Hypothalamus (tissue), 51 donors: ENCODE data around the gene ZNF766.
"Not testable (repeated sequence)": the region's sequence is repeated elsewhere in the genome, so short reads cannot be mapped to it uniquely, and the experiment has no call there.

Experiments used
- DNase-seq, 51 donors: peaks; one replicate each; lab custom pipeline; 2025; lab: John Stamatoyannopoulos, UW

Gene ZNF766

DNA sequence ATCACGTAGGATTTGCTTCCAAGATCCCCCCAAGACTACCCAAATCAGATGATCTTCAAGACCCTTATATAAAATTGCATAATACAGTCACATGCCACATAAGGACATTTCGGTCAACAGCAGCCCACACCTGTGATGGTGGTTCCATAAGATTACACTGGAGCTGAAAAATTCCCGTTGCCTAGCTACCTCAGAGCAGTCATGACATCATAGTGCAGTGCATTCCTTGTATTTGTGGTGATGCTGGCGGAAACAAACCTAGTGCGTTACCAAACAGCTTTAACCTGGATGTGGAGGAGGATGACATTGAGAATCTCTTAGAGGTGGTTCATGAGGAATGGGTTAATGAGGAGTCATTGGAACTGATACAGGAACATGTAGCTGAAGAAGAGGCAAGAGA lies 4.8 kb downstream of the ZNF766 start:
- no peak for DNase-seq

DNA sequence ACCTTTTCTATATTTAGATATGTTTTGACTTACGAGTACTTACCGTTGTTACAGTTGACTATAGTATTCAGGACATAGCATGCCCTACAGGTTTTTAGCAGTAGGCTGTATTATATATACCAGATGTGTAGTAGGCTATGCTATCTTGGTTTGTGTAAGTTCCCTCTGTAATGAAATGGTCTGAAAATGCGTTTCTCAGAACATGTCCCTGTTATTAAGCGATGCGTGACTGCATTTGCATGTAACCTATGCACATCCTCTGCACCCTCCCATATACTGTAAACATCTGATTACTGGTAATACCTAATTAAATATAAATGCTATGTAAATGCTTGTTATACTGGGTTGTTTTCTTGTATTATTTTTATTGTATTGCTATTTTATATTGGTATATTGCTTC lies 6.6 kb downstream of the ZNF766 start:
- no peak for DNase-seq

DNA sequence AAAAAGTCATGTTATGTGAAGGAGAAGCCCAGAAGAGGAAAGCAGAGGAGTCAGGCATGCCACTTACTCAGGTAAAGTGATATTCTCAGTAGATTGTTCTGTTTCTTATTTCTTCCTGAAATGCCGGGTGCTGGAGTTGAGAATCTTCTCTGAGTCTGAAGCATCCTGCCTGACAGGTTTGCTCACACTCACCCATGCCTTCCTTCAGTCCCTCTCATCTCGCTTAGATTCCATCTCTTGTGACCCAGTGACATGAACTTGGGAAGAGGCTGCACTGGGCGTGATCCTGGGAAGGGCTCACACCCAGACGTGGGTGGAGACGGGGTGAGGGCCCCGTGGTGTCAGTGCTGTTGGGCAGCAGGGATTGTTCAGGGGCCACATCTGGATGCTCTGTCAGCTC lies 8.1 kb downstream of the ZNF766 start:
- no peak for DNase-seq

DNA sequence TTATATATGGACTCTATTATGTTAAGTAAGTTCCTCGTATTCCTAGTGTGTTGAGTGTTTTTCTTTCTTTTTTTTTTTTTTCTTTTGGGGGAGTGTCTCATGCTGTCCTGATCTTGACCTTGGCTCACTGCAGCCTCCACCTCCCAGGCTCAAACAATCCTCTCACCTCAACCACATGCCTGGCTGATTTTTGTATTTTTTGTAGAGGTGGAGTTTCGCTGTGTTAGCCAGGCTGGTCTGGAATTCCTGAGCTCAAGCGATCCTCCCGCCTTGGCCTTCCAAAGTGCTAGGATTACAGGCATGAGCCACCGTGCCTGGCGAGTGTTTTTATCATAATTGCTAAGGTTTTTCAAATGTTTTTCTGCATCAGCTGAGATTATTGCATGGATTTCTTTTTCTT lies 16.9 kb downstream of the ZNF766 start:
- no peak for DNase-seq

DNA sequence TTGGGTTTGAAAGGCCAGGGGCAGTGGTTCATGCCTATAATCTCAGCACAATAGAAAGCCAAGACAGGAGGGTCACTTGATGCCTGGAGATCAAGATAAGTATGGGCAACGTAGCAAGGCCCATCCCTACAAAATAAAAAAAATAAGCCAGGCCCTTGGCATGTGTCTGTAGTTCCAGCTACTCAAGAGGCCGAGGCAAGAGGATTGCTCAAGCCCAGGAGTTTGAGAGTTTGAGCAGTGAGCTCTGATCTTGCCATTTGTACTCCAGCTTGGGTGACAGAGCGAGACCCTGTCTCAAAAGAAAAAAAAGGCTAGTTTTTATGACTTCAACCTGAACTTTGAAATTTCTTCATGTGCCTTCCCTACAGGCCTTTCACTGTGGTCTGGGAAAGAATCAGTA lies 22.4 kb downstream of the ZNF766 start:
- no peak for DNase-seq

DNA sequence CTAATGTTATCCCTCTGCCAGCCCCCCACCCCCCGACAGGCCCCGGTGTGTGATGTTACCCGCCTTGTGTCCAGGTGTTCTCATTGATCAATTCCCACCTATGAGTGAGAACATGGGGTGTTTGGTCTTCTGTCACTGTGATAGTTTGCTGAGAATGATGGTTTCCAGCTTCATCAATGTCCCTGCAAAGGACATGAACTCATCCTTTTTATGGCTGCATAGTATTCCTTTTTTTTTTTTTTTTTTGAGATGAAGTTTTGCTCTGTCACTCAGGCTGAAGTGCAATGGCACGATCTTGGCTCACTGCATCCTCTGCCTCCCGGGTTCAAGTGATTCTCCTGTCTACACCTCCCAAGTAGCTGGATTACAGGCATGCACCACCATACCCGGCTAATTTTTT lies 23.6 kb downstream of the ZNF766 start:
- DNase-seq, result not testable (repeated sequence)

DNA sequence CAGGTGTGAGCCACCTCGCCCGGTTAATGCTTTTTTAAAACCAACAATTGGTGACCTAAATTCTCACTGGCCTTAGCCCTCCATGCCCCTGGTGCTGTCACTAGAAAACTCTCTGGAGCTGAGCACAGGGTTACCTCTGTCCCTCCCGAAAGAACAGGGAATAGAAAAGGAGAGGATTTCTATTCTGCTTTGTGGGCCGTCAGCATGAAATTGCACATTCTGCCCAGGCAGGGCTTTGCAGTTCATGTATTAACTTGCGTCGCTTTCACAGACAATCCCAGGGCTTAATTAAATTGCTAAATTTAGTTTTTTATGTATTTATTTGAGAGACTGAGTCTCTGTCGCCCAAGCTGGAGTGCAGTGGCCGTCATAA lies 27.0 kb downstream of the ZNF766 start:
- DNase-seq, result peak in 1 of 51 donors; percentile 22

DNA sequence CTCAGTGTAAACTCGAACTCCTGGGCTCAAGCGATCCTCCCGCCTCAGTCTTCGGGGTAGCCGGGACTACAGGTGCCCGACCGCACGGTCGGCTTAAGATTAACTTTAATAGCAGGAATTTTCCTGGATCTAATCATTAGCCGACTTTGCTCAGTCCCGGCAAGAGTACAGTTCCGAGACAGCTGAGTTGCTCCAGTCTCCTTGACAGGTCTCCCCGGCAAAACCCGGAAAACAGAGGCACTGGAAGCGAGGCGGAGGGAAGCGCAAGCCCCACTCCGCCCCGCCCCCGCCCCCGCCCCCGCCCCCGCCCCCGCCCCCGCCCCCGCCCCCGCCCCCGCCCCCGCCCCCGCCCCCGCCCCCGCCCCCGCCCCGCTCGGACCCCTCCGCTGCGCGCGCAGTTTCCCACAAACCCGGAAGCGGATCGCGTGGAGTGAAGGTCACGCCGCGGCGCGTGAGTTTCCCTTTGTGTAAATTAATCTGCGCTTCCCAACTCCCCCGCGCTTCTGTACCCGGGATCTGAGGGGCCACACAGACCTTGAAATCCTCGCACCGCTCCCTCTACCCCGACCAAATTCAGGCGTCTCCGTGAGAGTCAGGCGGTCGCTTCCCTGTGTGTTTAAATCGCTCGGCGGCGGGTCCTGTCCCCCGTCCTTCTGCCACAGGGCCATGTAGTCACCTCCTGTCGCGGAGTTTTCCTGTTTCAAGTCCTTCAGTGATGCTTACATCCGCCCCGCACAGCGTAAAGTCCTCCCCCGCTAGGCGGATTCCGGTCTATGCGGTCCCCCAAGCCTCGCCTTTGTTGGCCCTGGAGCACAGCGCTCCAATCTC lies 27.6 kb downstream of the ZNF766 start, which contains the start of gene ZNF480:
ZNF480 (plus strand) TSS at position 397 of the 828 bp plus-strand sequence. CDS start 3,244 bp downstream, outside the sequence.
- peak; percentile 19 to 90 (median 74) for DNase-seq

DNA sequence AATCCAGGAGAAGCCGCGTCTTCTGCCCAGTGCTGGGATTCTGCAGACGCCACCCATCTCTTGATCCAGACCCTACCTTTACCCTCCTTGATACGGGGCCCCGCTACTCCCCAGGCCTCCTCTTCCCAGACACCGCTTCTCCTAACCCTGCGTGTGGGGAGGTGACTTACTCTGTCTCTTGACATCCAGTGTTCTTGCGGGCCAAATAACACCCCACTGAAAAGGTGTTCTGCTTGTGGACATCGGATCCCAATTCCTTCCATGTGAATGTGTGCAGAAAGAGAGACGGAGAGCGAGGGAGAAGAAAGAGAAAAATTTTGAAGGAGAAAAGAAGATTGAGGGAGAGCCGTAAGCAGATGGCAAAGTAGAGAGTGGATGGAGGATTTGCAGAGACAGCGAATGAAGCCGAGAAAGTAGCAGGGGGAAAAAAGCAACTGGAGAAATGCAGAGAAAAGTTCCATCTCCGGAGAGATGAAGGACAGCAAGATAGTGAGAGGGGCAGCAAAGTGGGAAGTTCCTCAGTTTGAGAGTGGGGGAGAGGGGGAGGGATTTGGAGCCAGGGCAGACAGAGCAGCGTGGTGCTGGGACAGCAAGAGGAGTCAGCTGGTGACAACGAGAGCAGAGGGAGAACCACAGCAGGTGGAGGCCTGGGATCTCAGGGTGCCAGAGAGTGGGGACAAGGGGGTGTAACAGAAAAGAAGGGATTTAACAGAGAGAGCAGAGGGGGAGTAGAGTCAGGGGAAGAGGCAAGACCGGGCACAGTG lies 28.4 kb downstream of the ZNF766 start:
- peak in 8 of 51 donors; percentile 0 to 55 (median 17) for DNase-seq

DNA sequence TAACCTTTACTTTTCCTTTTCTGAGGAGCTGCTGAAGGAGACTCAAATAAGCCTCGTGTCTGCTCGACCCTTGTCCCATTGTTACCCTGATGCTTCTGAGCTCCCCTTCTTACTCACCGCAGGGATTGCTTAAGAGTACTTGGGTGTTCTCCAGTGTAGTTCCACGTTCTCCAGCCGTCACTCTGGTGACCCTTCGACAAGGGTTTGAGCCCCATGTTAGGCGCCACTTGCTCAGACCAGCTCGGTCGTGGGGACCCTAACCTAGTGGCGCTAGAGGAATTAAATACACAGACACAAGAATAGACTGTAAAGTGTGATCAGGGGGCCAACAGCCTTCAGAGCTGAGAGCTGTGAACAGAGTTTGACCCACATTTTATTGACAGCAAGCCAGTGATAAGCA lies 37.9 kb downstream of the ZNF766 start:
- DNase-seq, result no peak

DNA sequence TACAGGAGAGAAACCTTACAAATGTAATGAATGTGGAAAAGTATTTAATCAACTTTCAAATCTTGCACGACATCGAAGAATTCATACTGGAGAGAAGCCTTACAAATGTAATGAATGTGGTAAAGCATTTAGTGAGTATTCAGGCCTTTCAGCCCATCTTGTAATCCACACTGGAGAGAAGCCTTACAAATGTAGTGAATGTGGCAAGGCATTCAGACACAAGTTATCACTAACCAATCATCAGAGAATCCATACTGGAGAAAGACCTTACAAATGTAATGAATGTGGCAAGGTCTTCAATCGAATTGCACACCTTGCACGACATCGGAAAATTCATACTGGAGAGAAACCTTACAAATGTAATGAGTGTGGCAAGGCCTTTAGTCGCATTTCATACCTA lies 53.0 kb downstream of the ZNF766 start:
- DNase-seq, result no peak

DNA sequence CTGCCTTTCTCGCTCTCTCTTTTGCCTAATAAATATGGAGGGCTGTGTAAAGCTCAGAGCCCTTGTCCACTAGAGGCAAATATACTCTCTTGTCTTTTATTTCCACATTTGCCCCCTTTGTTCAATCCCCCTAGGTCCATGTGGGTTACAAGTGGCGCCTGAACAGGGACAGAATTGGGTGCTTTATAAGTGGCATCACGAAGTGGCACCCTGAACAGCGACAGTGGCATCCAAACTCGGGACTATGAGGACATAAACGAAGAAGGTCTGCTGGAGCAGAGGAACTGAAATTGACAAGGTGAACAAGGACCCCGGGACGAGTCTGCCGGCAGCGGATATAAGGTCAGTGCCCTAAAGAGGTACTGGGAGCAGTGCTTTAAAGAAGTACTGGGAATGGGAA lies 62.4 kb downstream of the ZNF766 start:
- no peak for DNase-seq

DNA sequence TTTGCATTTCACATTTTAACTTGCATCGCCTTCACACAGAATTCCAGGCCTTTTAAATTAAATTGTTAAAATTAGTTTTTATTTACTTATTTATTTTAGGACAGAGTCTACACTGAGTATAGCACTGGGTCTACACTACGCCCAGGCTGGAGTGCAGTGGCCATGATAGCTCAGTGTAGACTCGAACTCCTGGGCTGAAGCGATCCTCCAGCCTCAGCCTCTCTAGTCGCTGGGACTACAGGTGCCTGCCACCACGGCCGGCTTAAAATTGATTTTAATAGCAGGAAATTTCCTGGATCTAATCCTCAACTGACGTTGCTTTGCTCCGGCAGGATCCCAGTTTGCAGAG lies 66.4 kb downstream of the ZNF766 start:
- no peak for DNase-seq

DNA sequence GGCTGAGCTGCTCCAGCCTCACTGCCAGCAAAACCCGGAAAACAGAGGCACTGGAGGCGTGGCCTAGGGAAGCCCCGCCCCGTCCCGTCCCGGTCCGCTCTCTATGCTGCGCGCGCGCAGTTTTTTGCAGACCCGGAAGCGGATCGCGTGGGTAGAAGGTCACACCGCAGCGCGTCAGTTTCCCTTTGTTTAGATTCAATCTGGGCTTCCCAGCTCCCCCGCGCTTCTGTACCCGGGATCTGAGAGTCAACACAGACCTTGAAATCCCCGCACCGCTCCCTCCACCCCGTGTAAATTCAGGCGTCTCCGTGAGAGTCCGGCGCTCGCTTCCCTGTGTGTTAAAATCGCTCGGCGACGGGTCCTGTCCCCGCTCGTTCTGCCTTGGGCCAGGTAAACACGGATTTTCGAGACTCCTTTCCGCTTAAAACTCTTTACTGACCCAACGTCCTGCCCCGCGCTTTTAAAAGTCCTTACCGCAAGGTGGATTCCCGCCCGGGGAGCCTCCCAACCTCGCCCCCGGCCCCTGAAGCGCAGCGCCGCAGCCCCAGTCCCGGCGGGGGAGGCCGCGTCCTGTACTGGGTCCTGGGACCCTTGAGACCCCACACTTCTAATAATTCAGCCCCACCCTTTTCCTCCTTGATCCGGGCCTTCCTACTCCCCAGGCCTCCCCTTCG lies 66.9 kb downstream of the ZNF766 start, which contains the start of gene ZNF610:
ZNF610 (plus strand) TSS at position 127 of the 674 bp plus-strand sequence. CDS start 12,930 bp downstream, outside the sequence.
- peak; percentile 25 to 95 (median 84) for DNase-seq

DNA sequence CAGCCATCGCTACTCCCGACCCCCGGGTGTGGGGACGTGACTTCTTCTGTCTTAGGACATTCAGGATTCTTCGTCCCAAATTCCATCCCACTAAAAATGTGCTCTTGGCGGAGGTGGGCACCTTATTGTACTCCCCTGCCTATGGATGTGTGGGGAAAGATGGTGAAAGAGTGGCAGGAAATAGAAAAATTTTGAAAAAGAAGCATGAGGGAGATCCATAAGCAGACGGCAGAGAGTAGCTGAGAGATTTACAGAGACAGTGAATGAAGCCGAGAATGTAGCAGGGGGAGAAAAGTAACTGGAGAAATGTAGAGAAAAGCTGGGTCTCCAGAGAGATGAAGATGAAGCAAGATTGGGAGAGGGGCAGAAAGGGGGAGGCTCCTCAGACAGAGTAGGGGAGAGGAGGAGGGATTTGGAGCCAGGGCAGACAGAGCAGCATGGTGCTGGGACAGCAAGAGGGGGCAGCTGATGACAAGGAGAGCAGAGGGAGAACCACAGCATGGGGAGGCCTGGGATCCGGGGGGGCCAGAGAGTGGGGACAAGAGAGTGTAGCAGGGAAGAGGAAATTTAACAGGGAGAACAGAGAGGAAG lies 67.5 kb downstream of the ZNF766 start:
- DNase-seq, result no peak

DNA sequence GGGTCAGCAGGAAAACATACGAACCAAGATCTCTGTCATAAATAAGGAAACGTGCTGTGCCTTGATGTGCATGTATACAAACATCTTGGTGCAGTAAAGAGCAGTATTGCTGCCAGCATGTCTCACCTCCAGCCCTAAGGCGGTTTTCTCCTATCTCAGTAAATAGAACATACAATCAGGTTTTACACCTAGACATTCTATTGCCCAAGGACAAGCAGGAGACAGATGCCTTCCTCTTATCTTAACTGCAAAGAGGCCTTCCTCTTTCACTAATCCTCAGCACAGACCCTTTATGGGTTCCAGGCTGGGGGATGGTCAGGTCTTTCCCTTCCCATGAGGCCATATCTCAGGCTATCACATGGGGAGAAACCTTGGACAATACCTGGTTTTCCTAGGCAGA lies 69.6 kb downstream of the ZNF766 start:
- not testable (repeated sequence) for DNase-seq

DNA sequence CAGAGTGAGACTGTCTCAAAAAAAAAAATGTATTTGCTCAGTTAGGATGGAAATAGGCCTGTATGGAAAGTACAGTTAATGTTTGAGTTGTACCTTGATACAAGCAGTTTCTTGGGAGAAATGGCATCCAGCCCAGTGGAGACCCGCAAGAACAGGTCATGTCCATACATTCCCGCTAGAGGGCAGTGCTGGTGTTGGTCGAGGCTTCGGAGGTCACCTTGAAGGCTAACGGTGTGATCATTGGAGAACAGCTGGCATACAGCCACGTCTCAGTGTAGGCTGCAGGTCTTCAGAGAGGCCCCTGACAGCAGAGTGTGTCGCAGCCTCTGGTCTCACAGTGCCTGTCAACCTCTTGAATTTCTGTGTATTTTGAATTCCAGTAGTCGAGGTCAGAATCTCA lies 74.2 kb downstream of the ZNF766 start:
- DNase-seq, result peak in 35 of 51 donors; percentile 1 to 53 (median 18)

DNA sequence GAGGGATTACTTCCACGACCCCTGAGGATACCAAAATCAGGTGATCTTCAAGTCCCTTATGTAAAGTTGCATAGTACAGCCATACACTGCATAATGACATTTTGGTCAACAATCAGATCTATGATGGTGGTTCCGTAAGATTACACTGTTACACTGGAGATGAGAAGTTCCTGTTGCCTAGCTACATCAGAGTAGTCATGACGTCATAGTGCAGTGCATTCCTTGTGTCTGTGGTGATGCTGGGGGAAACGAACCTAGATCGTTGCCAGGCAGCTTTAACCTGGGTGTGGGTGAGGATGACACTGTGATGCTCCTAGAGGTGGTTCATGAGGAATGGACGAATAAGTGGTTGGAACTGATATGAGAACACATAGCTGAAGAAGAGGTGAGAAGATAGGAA lies 75.8 kb downstream of the ZNF766 start:
- no peak for DNase-seq
